Activated T-helper 1 cell treated with anti-CD3 and anti-CD28 coated beads, Interleukin-12 subunit alpha, Interleukin-12 subunit beta, Interleukin-2, Interleukin-4 antibody, amounts not matched to agents 30 ng/mL and 10 ng/mL and 1 ng/mL, durations not matched to agents 14 hours and 24 hours and 36 hours (primary cell): Measurements from ENCODE around the gene SVIL. TPM values are rescaled to one million over a fixed set of nuclear protein-coding genes. Genes with fewer than 3 reads are reported as not detected.
"Not testable (repeated sequence)": the region's sequence is repeated elsewhere in the genome, so short reads cannot be mapped to it uniquely, and the experiment has no call there.

ENCODE experiments used
- DNase-seq: peaks from one replicate; pipeline ENCODE4 v3.0.0; 2021; ENCODE audit warnings: low spot score
- H3K27ac Mint-ChIP-seq: one replicate; pipeline ENCODE4 v1.8.0; 2021; ENCODE audit warnings: mild to moderate bottlenecking, mixed read lengths
- H3K27me3 Mint-ChIP-seq: one replicate; pipeline ENCODE4 v1.8.0; 2022; ENCODE audit warnings: mild to moderate bottlenecking, moderate library complexity, mixed read lengths; ENCODE audit not compliant: insufficient read depth
- H3K36me3 Mint-ChIP-seq: one replicate; pipeline ENCODE4 v1.8.0; 2021; ENCODE audit warnings: low read depth, mixed read lengths
- H3K4me1 Mint-ChIP-seq: one replicate; pipeline ENCODE4 v1.8.0; 2021; ENCODE audit warnings: low read depth, mixed read lengths
- H3K4me3 Mint-ChIP-seq: one replicate; pipeline ENCODE4 v1.8.0; 2021; ENCODE audit warnings: mild to moderate bottlenecking, moderate library complexity, mixed read lengths
- H3K9me3 Mint-ChIP-seq: one replicate; pipeline ENCODE4 v1.8.0; 2021; ENCODE audit warnings: mixed read lengths
- intact Hi-C: fragments of 100-400 bp; cut with micrococcal nuclease; formaldehyde crosslinking; loops from one replicate; pipeline ENCODE4 v1.15.1; 2024
- total RNA-seq: library from RNA; stranded (reverse); gene quantifications from 2 replicates; pipeline ENCODE4 v1.2.3, GENCODE V29; 2022

The SVIL gene
- total RNA-seq, 1 donor from 2014 or later = 8.1 TPM

- Mint-ChIP-seq H3K9me3 (no peaks in the 10 kb centered on the region), H3K36me3 (no peaks in the 10 kb centered on the region), H3K27me3 (no peaks in the 10 kb centered on the region), H3K4me3 (no peak overlapping the region), H3K27ac (no peak overlapping the region), H3K4me1 (no peaks in the 10 kb centered on the region)
- intact Hi-C loops = no loop called here
- no peak for DNase-seq
Observed at GRCh38 chr10:29603223-29603896, 31.4 kb downstream of the SVIL start.

- no peak for DNase-seq
- Mint-ChIP-seq H3K27me3 (no peaks in the 10 kb centered on the region), H3K36me3 (no peaks in the 10 kb centered on the region), H3K27ac (no peak overlapping the region), H3K4me1 (no peaks in the 10 kb centered on the region), H3K4me3 (no peak overlapping the region), H3K9me3 (no peaks in the 10 kb centered on the region)
- intact Hi-C loops = no loop called here
Observed at GRCh38 chr10:29600821-29601220, 34.0 kb downstream of the SVIL start.

GRCh38 chr10:29600067-29600466 is 34.7 kb downstream of the SVIL start:
- H3K27me3 Mint-ChIP-seq = no peaks in the 10 kb centered on the region
- DNase-seq = no peak
- no peak overlapping the region for H3K27ac Mint-ChIP-seq
- H3K4me3 Mint-ChIP-seq = no peak overlapping the region
- no peaks in the 10 kb centered on the region for H3K36me3 Mint-ChIP-seq
- no peaks in the 10 kb centered on the region for H3K9me3 Mint-ChIP-seq
- intact Hi-C loops = no loop called here
- H3K4me1 Mint-ChIP-seq = no peaks in the 10 kb centered on the region

GRCh38 chr10:29598851-29599311 is 35.9 kb downstream of the SVIL start:
- H3K4me1 Mint-ChIP-seq = no peaks in the 10 kb centered on the region
- intact Hi-C loops = no loop called here
- no peaks in the 10 kb centered on the region for H3K27me3 Mint-ChIP-seq
- no peaks in the 10 kb centered on the region for H3K9me3 Mint-ChIP-seq
- no peak overlapping the region for H3K27ac Mint-ChIP-seq
- H3K36me3 Mint-ChIP-seq = no peaks in the 10 kb centered on the region
- no peak overlapping the region for H3K4me3 Mint-ChIP-seq
- no peak for DNase-seq

- H3K36me3 Mint-ChIP-seq = no peaks in the 10 kb centered on the region
- H3K4me3 Mint-ChIP-seq = no peak overlapping the region
- no peak for DNase-seq
- H3K27me3 Mint-ChIP-seq = no peaks in the 10 kb centered on the region
- no peak overlapping the region for H3K27ac Mint-ChIP-seq
- no peaks in the 10 kb centered on the region for H3K9me3 Mint-ChIP-seq
- intact Hi-C loops = no loop called here
- no peaks in the 10 kb centered on the region for H3K4me1 Mint-ChIP-seq
Observed at GRCh38 chr10:29596826-29597225, 37.9 kb downstream of the SVIL start.

GRCh38 chr10:29596356-29596755 is 38.4 kb downstream of the SVIL start:
- intact Hi-C loops = no loop called here
- H3K9me3 Mint-ChIP-seq = no peaks in the 10 kb centered on the region
- no peaks in the 10 kb centered on the region for H3K36me3 Mint-ChIP-seq
- H3K4me1 Mint-ChIP-seq = no peaks in the 10 kb centered on the region
- H3K27me3 Mint-ChIP-seq = no peaks in the 10 kb centered on the region
- H3K27ac Mint-ChIP-seq = no peak overlapping the region
- no peak for DNase-seq
- no peak overlapping the region for H3K4me3 Mint-ChIP-seq

- no peak for DNase-seq
- H3K27ac Mint-ChIP-seq = no peak overlapping the region
- intact Hi-C loops = no loop called here
- no peaks in the 10 kb centered on the region for H3K36me3 Mint-ChIP-seq
- H3K9me3 Mint-ChIP-seq = no peaks in the 10 kb centered on the region
- peaks cover 2% of the 10 kb centered on the region for H3K4me1 Mint-ChIP-seq
- H3K4me3 Mint-ChIP-seq = no peak overlapping the region
- peaks cover 1% of the 10 kb centered on the region for H3K27me3 Mint-ChIP-seq
Observed at GRCh38 chr10:29595636-29596225, 39.0 kb downstream of the SVIL start.

- Mint-ChIP-seq H3K4me3 (no peak overlapping the region), H3K9me3 (no peaks in the 10 kb centered on the region), H3K27me3 (peaks cover 4% of the 10 kb centered on the region), H3K4me1 (peaks cover 8% of the 10 kb centered on the region), H3K27ac (no peak overlapping the region), H3K36me3 (no peaks in the 10 kb centered on the region)
- intact Hi-C loops = no loop called here
- no peak for DNase-seq
Observed at GRCh38 chr10:29595146-29595545, 39.6 kb downstream of the SVIL start.

- no peak for DNase-seq
- intact Hi-C loops = loop anchor here (2.0 kb wide), 2 partner anchors 79 to 215 kb away; no protein-coding TSS in a partner anchor
- H3K27me3 Mint-ChIP-seq = peaks cover 5% of the 10 kb centered on the region
- no peaks in the 10 kb centered on the region for H3K36me3 Mint-ChIP-seq
- no peak overlapping the region for H3K4me3 Mint-ChIP-seq
- H3K9me3 Mint-ChIP-seq = no peaks in the 10 kb centered on the region
- H3K4me1 Mint-ChIP-seq = peaks cover 9% of the 10 kb centered on the region
- no peak overlapping the region for H3K27ac Mint-ChIP-seq
Observed at GRCh38 chr10:29591651-29591968, 43.2 kb downstream of the SVIL start.

GRCh38 chr10:29590915-29591650 is 43.7 kb downstream of the SVIL start:
- Mint-ChIP-seq H3K36me3 (no peaks in the 10 kb centered on the region), H3K4me1 (peaks cover 9% of the 10 kb centered on the region), H3K27ac (no peak overlapping the region), H3K27me3 (peaks cover 5% of the 10 kb centered on the region), H3K4me3 (no peak overlapping the region), H3K9me3 (no peaks in the 10 kb centered on the region)
- intact Hi-C loops = loop anchor here (1.0 to 2.0 kb wide), 3 partner anchors 78 to 214 kb away; no protein-coding TSS in a partner anchor
- DNase-seq = no peak

- Mint-ChIP-seq H3K36me3 (no peaks in the 10 kb centered on the region), H3K27ac (no peak overlapping the region)
- intact Hi-C loops = no loop called here
Observed at GRCh38 chr10:29588629-29589421, 45.9 kb downstream of the SVIL start.

GRCh38 chr10:29587750-29588628 is 46.8 kb downstream of the SVIL start:
- intact Hi-C loops, H3K27me3 Mint-ChIP-seq: not testable (repeated sequence)
- peaks cover 17% of the 10 kb centered on the region for H3K4me1 Mint-ChIP-seq

More at GRCh38 chr10:29588629-29589421, 45.9 kb downstream of the SVIL start:
- no peak overlapping the region for H3K4me3 Mint-ChIP-seq
- peaks cover 9% of the 10 kb centered on the region for H3K4me1 Mint-ChIP-seq
- no peaks in the 10 kb centered on the region for H3K9me3 Mint-ChIP-seq
- no peak for DNase-seq
- peaks cover 5% of the 10 kb centered on the region for H3K27me3 Mint-ChIP-seq

More at GRCh38 chr10:29587750-29588628, 46.8 kb downstream of the SVIL start:
- not testable (repeated sequence) for H3K4me3 Mint-ChIP-seq, H3K36me3 Mint-ChIP-seq, H3K9me3 Mint-ChIP-seq, DNase-seq, H3K27ac Mint-ChIP-seq
